A549 (cell line): Measurements from ENCODE around the gene GAN.

Experiments
- CTCF ChIP-seq: fragments of >200 bp; sonication (Bioruptor Twin); formaldehyde crosslinking; IDR thresholded peaks from 3 replicates; pipeline ENCODE4 v1.5.1; 2016
- KDM1A ChIP-seq: fragments of 200-600 bp; sonication (generic); IDR thresholded peaks from 2 replicates; pipeline ENCODE4 v1.6.1; 2016; ENCODE audit warnings: low read depth, mild to moderate bottlenecking
- MAX ChIP-seq: IDR thresholded peaks from 2 replicates; pipeline ENCODE4 v1.6.1; 2012

GRCh38 chr16:81409016-81409556 is 94.3 kb downstream of the GAN start:
- TF ChIP-seq MAX (no peak; the same call in 1 of the 2 replicates), KDM1A (no peak), CTCF (no peak)
